ENCODE results near the gene TMEM9.

TMEM9 gene

DNA sequence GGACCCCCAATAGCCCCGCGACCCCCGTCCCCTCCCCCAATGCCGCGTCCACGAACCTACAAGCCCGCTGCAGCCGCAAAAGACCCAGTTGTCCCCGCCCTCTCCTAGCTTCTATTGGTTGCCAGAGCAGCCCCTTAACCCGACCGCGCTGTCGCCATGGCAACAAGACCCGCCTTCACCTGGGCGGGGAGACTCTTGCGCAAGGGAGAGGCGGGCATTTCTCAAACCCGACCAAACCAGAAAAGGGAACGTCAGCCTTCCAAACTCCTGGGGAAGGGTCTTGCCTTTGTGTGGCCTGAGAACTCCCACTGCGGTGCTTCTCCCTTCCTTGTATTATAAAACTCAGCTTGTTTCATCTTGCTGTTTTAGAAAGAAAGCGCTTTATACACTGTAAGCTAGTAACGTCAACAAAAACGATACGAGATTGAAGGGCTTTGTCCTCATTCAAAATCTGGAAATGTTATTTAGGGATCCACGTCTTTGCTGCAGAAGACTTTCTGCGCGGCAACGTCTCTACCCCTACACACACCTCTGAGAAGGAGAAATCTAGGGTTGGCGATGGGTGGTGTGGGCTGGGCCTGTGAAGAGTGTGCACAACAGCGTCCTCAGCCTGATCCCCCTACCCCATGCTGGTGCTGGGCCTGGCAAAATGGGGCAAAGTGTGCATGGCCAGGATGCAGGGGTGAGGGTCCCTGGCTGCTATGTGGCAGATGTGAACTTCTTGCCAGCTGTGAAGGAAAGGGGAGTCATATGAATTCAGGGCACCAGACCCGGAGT is at the start of gene TMEM9:
TMEM9 (minus strand) TSS at position 86 of the 777 bp plus-strand sequence. CDS start 551 bp downstream, outside the sequence.
- Histone ChIP-seq H3K9me3 (ENCODE audit: control insufficient read depth in 2 of 2, low read length in 2 of 2) (no peaks in the 10 kb centered on the region), H3K9ac (ENCODE audit: low read length in 2 of 2) (peak within 1 kb of the TSS; percentile 67 to 80), H3K4me1 (ENCODE audit: control insufficient read depth, insufficient read depth, low read length) (peaks cover 11% of the 10 kb centered on the region), H3K27me3 (ENCODE audit: control insufficient read depth in 1 of 2, insufficient read depth in 2 of 2, low read length in 2 of 2) (peaks cover 0 to 2% of the 10 kb centered on the region in 2 donors), H3K36me3 (ENCODE audit: control insufficient read depth in 2 of 2, insufficient read depth in 2 of 2, low read length in 2 of 2) (peaks cover 14% of the 10 kb centered on the region in 2 donors), H3K4me3 (ENCODE audit: low read length in 2 of 2) (peak within 1 kb of the TSS; percentile 87 to 93), H3K27ac (ENCODE audit: low read length) (peak within 1 kb of the TSS; percentile 31)

DNA sequence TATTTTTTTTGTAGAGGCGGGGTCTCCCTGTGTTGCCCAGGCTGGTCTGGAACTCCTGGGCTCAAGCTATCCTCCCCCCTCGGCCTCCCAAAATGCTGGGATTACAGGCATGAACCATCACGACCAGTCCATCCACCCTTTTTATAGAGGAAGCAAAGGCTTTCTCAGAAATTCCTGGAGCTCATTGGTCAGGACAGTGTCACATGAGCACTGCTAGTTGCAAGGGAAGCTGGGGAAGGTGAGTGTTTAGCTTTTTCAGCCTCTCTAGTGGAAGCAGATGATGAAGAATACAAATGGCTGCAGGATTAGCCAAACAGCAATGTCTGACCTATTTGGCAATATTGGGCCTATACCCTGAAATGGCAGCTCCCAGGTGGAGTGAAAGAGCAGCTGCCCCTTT is 44.3 kb upstream of the TMEM9 start:
- Histone ChIP-seq H3K27me3 (ENCODE audit: control insufficient read depth in 1 of 2, insufficient read depth in 2 of 2, low read length in 2 of 2) (peaks cover 0 to 2% of the 10 kb centered on the region in 2 donors), H3K36me3 (ENCODE audit: control insufficient read depth in 2 of 2, insufficient read depth in 2 of 2, low read length in 2 of 2) (no peaks in the 10 kb centered on the region), H3K9ac (ENCODE audit: low read length in 2 of 2) (no peak overlapping the region), H3K4me1 (ENCODE audit: control insufficient read depth, insufficient read depth, low read length) (no peaks in the 10 kb centered on the region), H3K27ac (ENCODE audit: low read length) (no peak overlapping the region), H3K9me3 (ENCODE audit: control insufficient read depth in 2 of 2, low read length in 2 of 2) (no peaks in the 10 kb centered on the region), H3K4me3 (ENCODE audit: low read length in 2 of 2) (no peak overlapping the region)

DNA sequence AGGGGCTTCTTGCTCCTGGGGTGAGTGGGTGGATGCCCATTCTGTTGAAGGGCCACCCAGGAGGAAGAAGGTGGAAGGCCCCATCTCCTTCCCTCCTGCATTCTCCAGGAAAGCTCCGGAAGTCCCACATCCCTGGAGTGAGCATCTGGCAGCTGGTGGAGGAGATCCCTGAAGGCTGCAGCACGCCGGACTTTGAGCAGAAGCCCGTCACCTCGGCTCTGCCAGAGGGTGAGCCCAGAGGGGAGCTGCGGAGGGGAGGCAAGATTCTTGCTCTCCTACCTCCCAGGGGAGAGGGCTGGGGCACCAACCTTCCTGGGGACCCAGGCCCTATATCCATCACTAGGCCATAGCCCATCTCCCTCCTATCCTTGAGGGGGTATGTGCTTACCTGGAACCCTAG is 39.8 kb upstream of the TMEM9 start:
- Histone ChIP-seq H3K36me3 (ENCODE audit: control insufficient read depth in 2 of 2, insufficient read depth in 2 of 2, low read length in 2 of 2) (no peaks in the 10 kb centered on the region), H3K4me1 (ENCODE audit: control insufficient read depth, insufficient read depth, low read length) (no peaks in the 10 kb centered on the region), H3K9ac (ENCODE audit: low read length in 2 of 2) (no peak overlapping the region), H3K9me3 (ENCODE audit: control insufficient read depth in 2 of 2, low read length in 2 of 2) (no peaks in the 10 kb centered on the region), H3K4me3 (ENCODE audit: low read length in 2 of 2) (no peak overlapping the region), H3K27me3 (ENCODE audit: control insufficient read depth in 1 of 2, insufficient read depth in 2 of 2, low read length in 2 of 2) (peaks cover 5 to 9% of the 10 kb centered on the region in 2 donors), H3K27ac (ENCODE audit: low read length) (no peak overlapping the region)

DNA sequence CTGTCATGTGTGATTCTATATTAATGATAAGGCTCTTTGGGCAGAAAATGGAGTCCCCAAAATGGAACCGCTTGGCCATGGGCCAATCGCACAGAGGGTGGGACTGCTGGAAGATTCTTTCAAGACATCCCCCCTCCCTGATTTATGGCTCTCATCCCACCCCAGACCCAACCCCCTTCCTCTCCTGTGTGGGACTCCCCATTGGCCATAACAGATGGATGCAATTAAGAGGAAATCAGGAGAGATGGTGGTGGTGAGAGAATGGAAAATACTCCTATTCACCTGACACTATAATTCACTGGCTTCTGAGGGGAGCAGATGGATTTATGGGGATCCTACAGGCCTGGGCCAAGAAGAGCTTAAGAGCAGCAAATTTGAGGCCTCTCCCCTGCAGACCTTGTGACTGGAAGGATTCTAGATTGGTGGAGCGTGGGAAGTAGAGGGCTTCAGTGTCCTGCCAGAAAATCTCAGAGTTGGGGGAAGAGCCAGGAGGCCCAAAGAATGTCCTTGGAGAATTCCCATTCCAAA is 38.1 kb upstream of the TMEM9 start:
- Histone ChIP-seq H3K27me3 (ENCODE audit: control insufficient read depth in 1 of 2, insufficient read depth in 2 of 2, low read length in 2 of 2) (peaks cover 5 to 9% of the 10 kb centered on the region in 2 donors), H3K4me3 (ENCODE audit: low read length in 2 of 2) (no peak overlapping the region), H3K36me3 (ENCODE audit: control insufficient read depth in 2 of 2, insufficient read depth in 2 of 2, low read length in 2 of 2) (no peaks in the 10 kb centered on the region), H3K9me3 (ENCODE audit: control insufficient read depth in 2 of 2, low read length in 2 of 2) (no peaks in the 10 kb centered on the region), H3K9ac (ENCODE audit: low read length in 2 of 2) (no peak overlapping the region), H3K27ac (ENCODE audit: low read length) (no peak overlapping the region), H3K4me1 (ENCODE audit: control insufficient read depth, insufficient read depth, low read length) (no peaks in the 10 kb centered on the region)

DNA sequence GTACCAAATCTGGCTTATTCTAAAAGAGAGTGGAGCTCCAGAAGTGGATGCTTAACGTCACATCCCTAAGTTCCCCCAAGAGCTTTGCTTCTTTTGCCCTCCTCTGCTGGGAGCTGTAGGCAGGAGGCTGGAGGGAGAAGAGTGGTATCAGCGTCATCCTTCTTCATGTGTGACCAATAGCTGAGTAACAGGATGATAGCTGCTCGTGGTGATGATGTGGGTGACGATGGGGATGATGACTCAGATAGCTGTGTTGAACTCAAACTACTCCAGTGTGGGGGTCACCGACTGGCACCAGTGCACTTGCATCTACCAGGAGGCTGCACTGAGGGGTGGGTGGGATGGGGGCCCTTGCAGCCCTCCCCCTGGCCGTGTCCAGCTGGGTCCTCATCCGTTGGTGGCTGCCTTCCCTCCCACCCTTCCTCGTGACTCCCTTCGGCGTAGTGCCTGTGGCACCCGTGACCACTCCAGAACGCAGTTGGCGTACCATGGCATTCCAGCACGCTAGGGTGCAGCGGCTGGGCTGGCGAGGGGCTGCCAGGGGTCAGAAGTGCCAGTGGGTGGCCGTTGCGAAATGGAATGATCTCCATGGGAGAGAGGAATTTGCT is 37.5 kb upstream of the TMEM9 start:
- Histone ChIP-seq H3K4me1 (ENCODE audit: control insufficient read depth, insufficient read depth, low read length) (no peaks in the 10 kb centered on the region), H3K27me3 (ENCODE audit: control insufficient read depth in 1 of 2, insufficient read depth in 2 of 2, low read length in 2 of 2) (peaks cover 5 to 9% of the 10 kb centered on the region in 2 donors), H3K4me3 (ENCODE audit: low read length in 2 of 2) (no peak overlapping the region), H3K9ac (ENCODE audit: low read length in 2 of 2) (no peak overlapping the region), H3K27ac (ENCODE audit: low read length) (no peak overlapping the region), H3K36me3 (ENCODE audit: control insufficient read depth in 2 of 2, insufficient read depth in 2 of 2, low read length in 2 of 2) (no peaks in the 10 kb centered on the region), H3K9me3 (ENCODE audit: control insufficient read depth in 2 of 2, low read length in 2 of 2) (no peaks in the 10 kb centered on the region)

DNA sequence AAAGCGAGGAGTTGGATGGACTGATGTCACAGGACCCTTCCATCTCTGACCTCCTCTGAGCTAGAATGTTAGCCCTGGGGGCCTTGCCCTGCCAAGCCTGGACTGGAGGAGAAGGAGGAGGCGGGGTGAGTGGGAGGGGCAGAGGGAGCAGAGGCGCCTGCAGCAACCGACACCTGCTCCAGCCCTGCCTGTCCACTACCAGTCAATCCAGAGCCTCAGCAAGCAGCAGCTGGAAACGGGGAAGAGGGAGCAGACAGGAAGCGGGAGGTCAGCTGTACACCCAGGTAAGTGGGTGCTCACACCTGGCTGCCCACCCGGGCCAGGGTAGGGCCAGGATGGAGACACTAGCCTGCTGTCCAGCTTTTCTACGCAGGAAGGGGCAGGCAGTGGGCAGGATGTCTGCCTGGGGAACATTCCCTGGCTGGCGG is 36.4 kb upstream of the TMEM9 start, which contains the start of gene IGFN1:
IGFN1 (plus strand) TSS at position 201 of the 428 bp plus-strand sequence. CDS start 2,470 bp downstream, outside the sequence.
- Histone ChIP-seq H3K9me3 (ENCODE audit: control insufficient read depth in 2 of 2, low read length in 2 of 2) (no peaks in the 10 kb centered on the region), H3K4me3 (ENCODE audit: low read length in 2 of 2) (no peak within 1 kb of the TSS), H3K27me3 (ENCODE audit: control insufficient read depth in 1 of 2, insufficient read depth in 2 of 2, low read length in 2 of 2) (peaks cover 5 to 9% of the 10 kb centered on the region in 2 donors), H3K27ac (ENCODE audit: low read length) (no peak within 1 kb of the TSS), H3K4me1 (ENCODE audit: control insufficient read depth, insufficient read depth, low read length) (no peaks in the 10 kb centered on the region), H3K36me3 (ENCODE audit: control insufficient read depth in 2 of 2, insufficient read depth in 2 of 2, low read length in 2 of 2) (no peaks in the 10 kb centered on the region), H3K9ac (ENCODE audit: low read length in 2 of 2) (no peak within 1 kb of the TSS)

DNA sequence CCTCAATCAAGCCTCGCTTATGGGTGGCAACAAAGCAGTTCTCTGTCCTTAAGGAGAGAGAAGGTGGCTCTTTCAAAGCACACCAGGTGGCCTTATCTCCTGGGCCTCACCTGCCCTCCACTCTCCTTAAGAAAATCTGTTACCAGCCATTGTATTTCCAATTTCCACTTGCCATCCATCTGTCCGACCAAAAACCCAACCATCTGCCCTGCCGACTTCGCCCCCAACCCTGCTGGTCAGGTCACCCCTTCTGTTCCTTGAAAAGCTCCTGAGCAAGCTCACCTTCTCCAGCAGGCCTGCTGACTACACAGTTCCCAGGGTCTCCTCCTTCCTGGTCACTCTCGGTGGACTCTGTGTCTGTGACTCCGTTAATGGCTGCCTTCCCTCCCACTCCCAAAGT is 35.7 kb upstream of the TMEM9 start:
- H3K27me3 ChIP-seq (ENCODE audit: control insufficient read depth in 1 of 2, insufficient read depth in 2 of 2, low read length in 2 of 2), result peaks cover 5 to 9% of the 10 kb centered on the region in 2 donors
- H3K36me3 ChIP-seq (ENCODE audit: control insufficient read depth in 2 of 2, insufficient read depth in 2 of 2, low read length in 2 of 2), result no peaks in the 10 kb centered on the region
- no peaks in the 10 kb centered on the region for H3K4me1 ChIP-seq (ENCODE audit: control insufficient read depth, insufficient read depth, low read length)
- H3K27ac ChIP-seq (ENCODE audit: low read length), result no peak overlapping the region
- no peaks in the 10 kb centered on the region for H3K9me3 ChIP-seq (ENCODE audit: control insufficient read depth in 2 of 2, low read length in 2 of 2)
- no peak overlapping the region for H3K9ac ChIP-seq (ENCODE audit: low read length in 2 of 2)
- no peak overlapping the region for H3K4me3 ChIP-seq (ENCODE audit: low read length in 2 of 2)

DNA sequence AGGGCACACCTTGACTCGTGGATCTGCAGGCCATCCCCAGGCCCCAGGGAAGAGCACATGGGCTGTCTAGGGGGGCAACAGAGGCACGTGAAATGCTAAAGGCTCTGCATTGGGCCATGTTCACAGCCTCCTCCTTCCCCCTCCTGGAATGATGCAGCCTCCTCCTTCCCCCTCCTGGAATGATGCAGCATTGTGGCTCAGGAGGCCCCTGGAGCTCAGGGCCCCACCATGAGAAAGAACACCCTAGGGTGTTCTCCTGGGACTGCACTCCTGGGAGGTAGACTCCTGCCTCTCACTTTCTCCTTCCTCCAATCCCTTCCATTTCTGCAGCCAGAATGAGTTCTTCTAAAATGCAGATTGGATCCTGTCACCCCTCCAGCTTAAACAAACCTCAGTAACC is 34.8 kb upstream of the TMEM9 start:
- H3K4me1 ChIP-seq (ENCODE audit: control insufficient read depth, insufficient read depth, low read length), result peaks cover 4% of the 10 kb centered on the region
- H3K4me3 ChIP-seq (ENCODE audit: low read length in 2 of 2), result no peak overlapping the region
- H3K9ac ChIP-seq (ENCODE audit: low read length in 2 of 2), result no peak overlapping the region
- no peaks in the 10 kb centered on the region for H3K36me3 ChIP-seq (ENCODE audit: control insufficient read depth in 2 of 2, insufficient read depth in 2 of 2, low read length in 2 of 2)
- peaks cover 5 to 9% of the 10 kb centered on the region in 2 donors for H3K27me3 ChIP-seq (ENCODE audit: control insufficient read depth in 1 of 2, insufficient read depth in 2 of 2, low read length in 2 of 2)
- no peak overlapping the region for H3K27ac ChIP-seq (ENCODE audit: low read length)
- H3K9me3 ChIP-seq (ENCODE audit: control insufficient read depth in 2 of 2, low read length in 2 of 2), result no peaks in the 10 kb centered on the region

DNA sequence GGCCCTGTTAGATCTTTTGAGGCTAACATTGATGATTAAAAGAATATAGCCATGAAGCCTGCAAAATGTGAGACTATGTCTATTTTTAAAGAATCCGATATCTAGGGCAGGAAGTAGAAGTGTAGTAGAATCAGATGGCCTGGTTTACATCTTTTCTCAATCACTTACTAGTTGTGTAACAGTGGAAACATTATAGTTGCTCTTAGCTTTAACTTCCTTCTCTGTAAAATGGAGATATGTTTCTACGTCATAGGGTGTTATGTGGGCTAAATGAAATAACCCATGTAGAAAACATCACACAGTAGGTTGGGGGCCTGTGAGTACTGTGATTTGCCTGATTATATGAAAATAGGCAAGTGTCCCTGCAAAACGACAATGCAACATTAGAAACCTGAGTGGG is 31.9 kb upstream of the TMEM9 start:
- no peaks in the 10 kb centered on the region for H3K9me3 ChIP-seq (ENCODE audit: control insufficient read depth in 2 of 2, low read length in 2 of 2)
- no peak overlapping the region for H3K4me3 ChIP-seq (ENCODE audit: low read length in 2 of 2)
- H3K9ac ChIP-seq (ENCODE audit: low read length in 2 of 2), result no peak overlapping the region
- H3K27ac ChIP-seq (ENCODE audit: low read length), result no peak overlapping the region
- H3K27me3 ChIP-seq (ENCODE audit: control insufficient read depth in 1 of 2, insufficient read depth in 2 of 2, low read length in 2 of 2), result peaks cover 7% of the 10 kb centered on the region in 2 donors
- H3K36me3 ChIP-seq (ENCODE audit: control insufficient read depth in 2 of 2, insufficient read depth in 2 of 2, low read length in 2 of 2), result no peaks in the 10 kb centered on the region
- H3K4me1 ChIP-seq (ENCODE audit: control insufficient read depth, insufficient read depth, low read length), result peaks cover 4% of the 10 kb centered on the region

DNA sequence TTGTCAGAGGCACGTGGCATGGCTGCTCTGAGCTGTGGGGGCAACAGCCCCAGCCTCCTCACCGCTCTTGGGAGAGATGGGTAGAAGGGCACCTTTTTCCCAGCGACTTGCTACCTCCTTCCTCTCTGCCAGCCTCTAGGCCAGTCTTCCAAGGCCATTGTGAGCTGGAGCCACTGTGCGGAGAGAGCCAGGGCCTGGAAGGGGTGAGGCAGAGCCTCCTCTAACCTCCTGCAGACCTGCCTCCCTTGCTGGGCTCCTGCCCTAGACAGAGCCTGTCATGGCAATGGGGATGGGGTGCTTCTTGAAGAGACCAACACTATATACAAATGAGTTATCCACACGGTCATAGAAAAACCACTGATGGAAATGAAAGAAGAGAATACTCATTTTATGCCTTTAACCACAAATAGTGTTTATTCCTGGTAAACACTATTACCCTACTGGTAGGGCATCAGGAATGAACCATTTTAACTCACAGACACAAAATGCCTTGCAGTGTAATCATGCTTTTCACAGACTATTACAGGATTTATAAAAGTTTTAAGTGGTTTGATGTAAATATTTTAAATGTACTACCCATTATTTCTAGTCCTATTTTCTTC is 31.4 kb upstream of the TMEM9 start:
- no peak overlapping the region for H3K9ac ChIP-seq (ENCODE audit: low read length in 2 of 2)
- H3K36me3 ChIP-seq (ENCODE audit: control insufficient read depth in 2 of 2, insufficient read depth in 2 of 2, low read length in 2 of 2), result no peaks in the 10 kb centered on the region
- peaks cover 2 to 3% of the 10 kb centered on the region in 2 donors for H3K27me3 ChIP-seq (ENCODE audit: control insufficient read depth in 1 of 2, insufficient read depth in 2 of 2, low read length in 2 of 2)
- H3K27ac ChIP-seq (ENCODE audit: low read length), result no peak overlapping the region
- H3K4me3 ChIP-seq (ENCODE audit: low read length in 2 of 2), result no peak overlapping the region
- H3K4me1 ChIP-seq (ENCODE audit: control insufficient read depth, insufficient read depth, low read length), result peaks cover 4% of the 10 kb centered on the region
- H3K9me3 ChIP-seq (ENCODE audit: control insufficient read depth in 2 of 2, low read length in 2 of 2), result no peaks in the 10 kb centered on the region
